ENCODE data around the gene ZNF69. TPM values are rescaled to one million over a fixed set of nuclear protein-coding genes. Genes with fewer than 3 reads are reported as not detected.
"Not testable (repeated sequence)": the region's sequence is repeated elsewhere in the genome, so short reads cannot be mapped to it uniquely, and the experiment has no call there.

The ZNF69 gene
- 4.0 TPM for polyA plus RNA-seq (2013, experiment 1 of 2; ENCODE audit: insufficient read length)
- polyA plus RNA-seq (2013, experiment 2 of 2; ENCODE audit: insufficient read length): 3.2 TPM

DNA sequence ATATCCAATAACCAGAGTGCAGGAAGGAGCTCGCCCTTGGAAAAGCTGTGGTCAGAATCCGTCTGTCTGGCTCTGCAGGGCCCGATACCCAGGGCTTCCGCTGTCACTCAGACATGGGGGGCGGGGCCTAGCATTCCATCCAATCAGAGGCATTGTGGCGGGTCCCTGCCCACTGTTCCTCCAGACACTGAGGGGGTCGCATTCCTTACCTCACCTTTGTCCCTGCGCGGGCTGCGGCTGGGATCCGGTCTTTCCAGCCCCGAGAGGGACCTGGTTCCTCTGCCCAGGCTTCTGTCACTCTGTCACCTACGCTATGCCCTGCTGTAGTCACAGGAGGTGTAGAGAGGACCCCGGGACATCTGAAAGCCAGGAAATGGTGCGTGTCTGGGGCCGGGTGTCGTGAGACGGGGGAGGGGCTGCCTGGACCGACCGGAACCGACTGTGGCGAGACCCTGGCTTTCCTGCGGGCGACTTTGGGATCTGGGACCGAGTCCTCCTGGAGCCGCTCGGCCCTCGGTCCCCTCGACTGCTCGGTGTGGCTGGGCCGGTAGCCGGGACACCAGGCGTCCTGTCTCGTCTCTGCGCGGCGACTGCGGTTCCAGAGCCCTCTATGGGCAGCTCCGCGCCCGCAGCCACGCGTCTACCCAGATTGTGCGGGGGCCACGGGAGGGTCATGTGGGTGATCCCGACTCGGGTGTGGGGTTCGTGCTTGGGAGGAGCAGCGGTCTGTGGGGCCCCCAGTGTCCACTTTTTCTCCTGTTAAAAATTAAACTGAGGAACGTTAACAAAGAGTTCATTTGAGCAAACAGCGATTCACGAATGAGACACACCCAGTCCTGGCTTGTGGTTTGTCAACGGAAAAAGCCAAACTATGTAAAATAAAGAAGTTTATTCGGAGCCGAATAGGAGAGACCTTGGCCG, at the start of gene ZNF69:
TSS of gene ZNF69 (plus strand) at position 172 of the 921 bp plus-strand sequence. CDS start at position 314, 142 bp downstream.
- peak; percentile 81 for DNase-seq

DNA sequence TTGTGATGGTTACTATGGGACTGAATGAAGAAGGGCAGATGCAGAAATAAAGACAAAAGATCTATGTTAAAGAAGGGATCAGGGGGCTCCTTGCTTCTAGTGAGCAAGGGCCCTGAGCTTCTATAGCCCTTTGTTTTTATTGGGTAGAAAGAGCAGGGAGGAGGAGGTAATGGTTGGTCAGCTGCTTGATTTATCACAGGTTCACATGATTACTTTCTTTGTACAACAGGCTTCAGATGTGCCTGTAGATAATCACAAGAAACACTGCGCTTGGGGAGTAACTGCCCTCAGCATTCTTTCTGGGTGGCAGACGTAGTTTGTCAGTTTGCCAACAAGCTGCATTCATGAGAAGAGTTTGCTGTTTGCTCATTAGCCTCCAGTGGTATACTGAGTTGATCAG, 43.9 kb upstream of the ZNF69 start:
- DNase-seq: no peak

DNA sequence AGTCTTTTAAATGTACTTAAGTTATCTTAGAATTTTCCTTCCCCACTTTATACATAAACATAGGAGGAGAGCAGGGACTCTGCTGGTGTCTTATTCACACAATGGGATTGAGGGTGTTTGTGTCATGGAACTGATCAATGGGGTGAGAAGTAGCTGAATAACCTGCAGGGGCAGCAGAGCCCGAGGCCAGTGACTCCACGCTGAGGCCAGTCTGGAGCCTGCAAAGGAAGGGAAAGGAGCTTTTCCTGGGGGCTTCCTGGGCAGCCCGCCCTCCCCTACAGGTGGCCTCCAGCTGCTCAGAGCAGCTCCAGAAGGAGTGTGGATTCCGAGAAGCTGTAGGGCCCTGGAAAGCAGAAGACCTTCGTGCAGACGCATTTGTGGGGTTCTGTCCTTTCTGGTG, 40.0 kb upstream of the ZNF69 start:
- DNase-seq: not testable (repeated sequence)

DNA sequence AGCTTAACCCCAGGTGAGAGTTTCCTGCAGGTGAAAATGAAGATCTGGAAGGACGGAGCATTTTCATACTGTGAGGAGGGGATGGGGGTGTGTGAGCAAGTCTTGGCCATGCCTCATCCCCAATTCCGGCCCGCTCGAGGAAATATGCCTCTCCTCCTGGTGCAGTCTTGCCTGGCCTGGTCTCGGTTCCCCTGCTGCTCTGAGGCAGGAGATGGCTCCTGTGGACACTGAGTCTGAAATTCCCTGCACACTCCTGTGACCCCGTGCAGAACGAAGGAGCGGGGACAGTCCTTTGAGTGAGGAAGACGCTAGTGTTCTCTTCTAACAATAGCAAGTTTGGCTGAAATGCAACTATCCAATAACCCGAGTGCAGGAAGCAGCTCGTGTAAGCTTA, 39.4 kb upstream of the ZNF69 start:
- no peak for DNase-seq

DNA sequence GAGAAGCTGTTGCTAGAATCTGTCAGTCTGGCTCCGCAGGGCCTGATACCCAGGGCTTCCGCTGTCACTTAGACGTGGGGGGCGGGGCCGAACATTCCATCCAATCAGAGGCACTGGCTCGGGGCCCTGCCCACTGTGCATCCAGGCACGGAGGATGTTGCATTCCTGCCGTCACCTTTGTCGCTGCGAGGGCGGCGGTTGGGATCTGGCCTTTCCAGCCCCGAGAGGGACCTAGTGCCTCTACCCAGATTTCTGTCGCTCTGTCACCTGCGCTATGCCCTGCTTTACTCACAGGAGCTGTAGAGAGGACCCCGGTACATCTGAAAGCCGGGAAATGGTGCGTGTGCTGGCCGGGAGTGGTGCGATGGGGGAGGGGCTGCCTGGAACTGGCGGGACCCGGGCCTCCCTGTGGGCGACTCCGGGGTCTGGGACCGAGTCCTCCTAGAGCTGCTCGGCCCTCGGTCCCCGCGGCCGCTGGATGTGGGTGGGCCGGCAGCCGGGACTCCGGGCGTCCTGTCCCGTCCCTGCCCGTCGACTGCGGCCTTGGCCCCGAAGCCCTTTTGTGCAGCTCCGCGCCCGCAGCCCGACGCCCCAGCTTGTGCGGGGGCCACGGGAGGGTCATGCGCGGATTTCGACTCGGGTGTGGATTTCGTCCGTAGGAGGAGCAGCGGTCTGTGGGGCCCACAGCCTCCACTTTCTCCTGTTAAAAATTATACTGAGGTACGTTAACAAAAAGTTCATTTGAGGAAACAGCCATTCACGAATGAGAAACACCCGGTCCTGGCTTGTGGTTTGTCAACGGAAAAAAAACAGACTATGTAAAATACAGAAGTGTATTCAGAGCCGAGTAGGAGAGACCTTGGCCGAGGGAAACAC, 38.8 kb upstream of the ZNF69 start, which contains the start of gene ZNF439:
TSS of gene ZNF439 (plus strand) at position 133 of the 876 bp plus-strand sequence. CDS start at position 275, 142 bp downstream.
- DNase-seq: peak; percentile 77

DNA sequence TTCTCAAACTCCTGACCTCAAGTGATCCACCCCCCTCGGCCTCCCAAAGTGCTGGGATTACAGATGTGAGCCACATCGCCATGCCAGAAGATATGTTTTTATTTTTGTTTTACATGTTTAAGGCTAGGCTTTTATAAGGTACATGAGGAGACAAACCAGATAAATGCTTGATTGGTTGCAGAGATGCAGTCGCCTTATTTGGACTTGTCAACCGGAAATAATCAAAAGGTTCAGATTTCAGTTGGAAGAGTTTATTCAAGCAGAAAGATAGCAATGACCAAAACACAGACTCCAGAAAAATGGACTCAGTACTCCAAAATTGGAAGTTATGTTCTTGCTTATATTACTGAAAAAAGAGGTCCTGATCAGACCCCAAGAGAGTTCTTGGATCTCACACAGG, 37.3 kb upstream of the ZNF69 start:
- DNase-seq: not testable (repeated sequence)

DNA sequence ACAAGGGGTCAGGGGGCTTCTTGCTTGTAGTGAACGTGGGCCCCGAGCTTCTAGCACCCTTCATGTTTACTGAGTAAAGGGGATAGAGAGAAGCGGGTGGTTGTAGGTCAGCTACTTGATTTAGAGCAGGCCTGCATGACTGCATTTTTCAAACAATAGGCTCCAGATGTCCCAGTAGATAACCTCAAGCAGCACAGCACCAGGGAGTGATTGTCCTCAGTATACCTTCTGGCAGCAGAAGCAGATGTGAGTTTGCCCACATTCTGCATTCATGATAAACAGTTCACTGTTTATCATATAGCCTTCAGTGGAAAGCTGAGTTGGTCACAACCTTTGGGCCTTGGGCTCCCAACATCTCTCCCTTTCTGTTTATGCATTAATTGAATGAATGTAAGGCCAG, 34.2 kb upstream of the ZNF69 start:
- DNase-seq: no peak

DNA sequence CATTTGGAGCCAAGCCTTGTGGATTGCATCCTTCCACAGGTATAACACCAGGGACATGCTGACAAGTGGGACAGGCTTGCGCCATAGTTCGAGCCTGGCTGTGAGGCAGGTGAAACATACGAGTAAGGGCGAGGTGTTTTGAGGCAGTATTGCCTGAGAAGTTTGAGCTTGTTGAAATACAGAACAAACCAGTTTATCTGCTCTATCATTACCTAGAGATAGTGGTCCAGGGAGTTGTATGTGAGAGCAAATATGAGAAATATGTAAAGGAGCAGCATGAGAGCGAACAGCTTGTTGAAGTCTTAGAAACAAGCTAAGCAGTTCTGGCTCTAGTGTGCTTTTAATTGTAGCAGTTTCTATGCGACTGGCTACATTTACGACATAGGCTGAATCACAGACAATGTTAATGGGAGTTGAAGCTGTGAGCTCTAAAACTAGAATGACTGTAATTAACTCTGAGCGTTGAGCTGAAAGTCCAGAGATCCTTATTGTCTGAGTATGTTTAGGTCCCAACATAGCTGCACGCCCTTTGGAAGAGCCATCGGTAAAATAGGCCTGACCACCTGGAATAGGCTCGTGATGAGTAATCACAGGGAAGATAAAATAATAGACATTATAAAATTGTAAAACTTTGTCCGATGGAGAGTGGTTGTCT, 30.9 kb upstream of the ZNF69 start:
- no peak for DNase-seq

DNA sequence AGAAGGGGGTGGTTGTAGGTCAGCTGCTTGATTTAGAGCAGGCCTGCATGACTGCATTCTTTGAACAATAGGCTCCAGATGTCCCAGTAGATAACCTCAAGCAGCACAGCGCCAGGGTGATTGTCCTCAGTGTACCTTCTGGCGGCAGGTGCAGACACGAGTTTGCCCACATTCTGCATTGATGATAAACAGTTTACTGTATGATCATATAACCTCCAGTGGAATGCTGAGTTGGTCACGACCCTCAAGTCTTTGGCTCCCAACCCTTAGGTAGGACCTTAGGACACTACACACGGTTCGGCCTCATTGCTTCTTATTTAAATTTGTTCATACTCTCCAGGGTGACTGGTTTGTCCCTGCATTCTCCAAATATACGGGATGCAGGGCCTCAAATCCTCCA, 26.9 kb upstream of the ZNF69 start:
- no peak for DNase-seq

DNA sequence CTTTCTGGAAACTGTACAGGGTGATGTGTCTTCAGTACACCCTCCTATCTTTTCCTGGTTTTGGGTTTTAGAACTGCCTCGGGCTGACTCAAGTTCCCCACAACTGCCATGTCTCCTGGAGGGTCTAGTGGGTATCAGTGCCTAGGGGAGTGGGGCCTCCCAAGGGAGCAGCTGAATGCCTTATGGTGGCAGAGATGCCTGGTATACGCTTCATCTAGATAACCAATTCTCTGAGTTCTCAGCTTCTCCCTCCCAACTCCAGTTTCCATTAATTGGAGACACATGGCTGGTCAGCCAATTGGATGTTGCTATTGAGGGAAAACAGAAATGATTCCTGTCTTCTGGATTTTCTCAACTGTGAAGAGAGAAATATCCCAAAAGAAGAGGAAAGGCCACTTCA, 26.3 kb upstream of the ZNF69 start:
- DNase-seq: no peak

DNA sequence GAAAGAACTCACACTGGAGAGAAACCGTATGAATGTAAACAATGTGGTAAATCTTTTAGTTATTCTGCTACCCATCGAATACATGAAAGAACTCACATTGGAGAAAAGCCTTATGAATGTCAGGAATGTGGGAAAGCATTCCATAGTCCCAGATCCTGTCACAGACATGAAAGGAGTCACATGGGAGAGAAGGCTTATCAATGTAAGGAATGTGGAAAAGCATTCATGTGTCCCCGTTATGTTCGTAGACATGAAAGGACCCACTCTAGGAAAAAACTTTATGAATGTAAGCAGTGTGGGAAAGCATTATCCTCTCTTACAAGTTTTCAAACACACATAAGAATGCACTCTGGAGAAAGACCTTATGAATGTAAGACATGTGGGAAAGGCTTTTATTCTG, 19.8 kb upstream of the ZNF69 start:
- not testable (repeated sequence) for DNase-seq

DNA sequence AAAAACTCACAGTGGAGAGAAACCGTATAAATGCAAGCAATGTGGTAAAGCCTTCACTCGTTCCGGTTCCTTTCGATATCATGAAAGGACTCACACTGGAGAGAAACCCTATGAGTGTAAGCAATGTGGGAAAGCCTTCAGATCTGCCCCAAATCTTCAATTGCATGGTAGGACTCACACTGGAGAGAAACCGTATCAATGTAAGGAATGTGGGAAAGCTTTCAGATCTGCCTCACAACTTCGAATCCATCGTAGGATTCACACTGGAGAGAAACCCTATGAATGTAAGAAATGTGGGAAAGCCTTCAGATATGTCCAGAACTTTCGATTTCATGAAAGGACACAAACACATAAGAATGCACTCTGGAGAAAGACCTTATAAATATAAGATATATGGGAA, 19.4 kb upstream of the ZNF69 start:
- no peak for DNase-seq

DNA sequence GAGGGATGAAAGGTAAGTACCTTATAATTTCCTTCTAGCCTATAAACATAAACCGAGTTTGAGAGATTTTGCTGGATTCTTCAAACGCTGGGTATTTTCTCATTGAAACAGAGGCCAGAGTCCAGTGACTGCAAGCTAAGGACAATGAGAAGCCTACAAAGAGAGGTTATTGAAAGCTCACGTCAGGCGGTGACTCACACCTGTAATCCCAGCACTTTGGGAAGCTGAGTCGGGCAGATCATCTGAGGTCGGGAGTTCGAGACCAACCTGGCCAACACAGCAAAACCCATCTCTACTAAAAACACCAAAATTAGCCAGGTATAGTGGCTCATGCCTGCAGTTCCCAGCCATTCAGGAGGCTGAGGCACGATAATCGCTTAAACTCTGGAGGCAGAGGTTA, 15.0 kb upstream of the ZNF69 start:
- no peak for DNase-seq

DNA sequence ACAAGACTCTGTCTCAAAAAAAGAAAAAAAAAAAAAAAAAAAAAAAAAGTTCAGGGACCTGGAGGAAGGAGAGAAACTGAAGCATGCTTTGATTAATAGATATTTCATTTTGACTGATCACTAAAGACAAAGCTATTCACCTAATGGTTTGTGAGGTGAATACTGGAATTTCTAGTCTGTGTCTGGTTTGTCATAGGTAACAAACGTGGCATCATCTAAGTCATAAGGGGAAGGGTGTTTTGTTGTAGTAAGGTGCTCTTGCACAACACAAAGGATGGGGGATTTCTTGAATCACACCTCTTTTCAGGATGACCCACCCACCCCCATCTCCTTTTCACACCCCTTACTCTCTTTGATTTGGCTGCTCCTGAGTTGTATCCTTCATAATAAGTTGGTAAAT, 13.8 kb upstream of the ZNF69 start:
- no peak for DNase-seq

DNA sequence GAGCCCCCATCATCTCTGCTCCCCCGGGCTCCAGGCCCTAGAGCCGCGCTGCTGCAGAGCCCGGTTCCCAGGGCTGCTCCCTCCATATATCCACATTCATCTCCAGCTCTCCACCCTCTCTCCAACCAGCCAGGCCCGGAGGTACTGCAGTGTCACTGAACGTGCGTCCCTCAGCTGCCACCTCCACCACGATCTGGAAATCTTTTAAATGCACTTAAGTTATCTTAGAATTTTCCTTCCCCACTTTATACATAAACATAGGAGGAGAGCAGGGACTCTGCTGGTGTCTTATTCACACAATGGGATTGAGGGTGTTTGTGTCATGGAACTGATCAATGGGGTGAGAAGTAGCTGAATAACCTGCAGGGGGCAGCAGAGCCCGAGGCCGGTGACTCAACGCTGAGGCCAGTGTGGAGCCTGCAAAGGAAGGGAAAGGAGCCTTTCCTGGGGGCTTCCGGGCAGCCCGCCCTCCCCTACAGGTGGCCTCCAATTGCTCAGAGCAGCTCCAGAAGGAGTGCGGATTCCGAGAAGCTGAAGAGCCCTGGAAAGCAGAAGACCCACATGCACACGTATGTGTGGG, 7.8 kb upstream of the ZNF69 start:
- not testable (repeated sequence) for DNase-seq

DNA sequence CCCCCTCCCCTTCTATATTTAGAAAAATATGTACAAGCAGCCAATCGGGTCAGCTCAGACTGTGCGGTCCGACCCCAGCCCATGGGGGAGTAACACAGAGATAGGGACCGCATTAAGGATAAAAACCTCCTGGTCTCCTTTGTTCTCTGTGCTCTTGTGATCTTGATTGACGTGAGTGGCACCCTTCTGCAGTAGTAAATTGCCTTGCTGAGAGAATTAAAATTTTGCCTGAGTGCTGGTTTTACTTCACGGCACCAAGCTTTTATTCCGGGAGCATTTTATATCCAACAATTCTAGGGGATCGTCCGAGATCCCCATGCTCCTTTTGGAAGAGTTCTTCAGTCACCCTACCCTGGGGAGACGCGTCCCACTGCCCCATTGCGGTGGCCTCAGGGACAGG, 7.0 kb upstream of the ZNF69 start:
- DNase-seq: no peak

DNA sequence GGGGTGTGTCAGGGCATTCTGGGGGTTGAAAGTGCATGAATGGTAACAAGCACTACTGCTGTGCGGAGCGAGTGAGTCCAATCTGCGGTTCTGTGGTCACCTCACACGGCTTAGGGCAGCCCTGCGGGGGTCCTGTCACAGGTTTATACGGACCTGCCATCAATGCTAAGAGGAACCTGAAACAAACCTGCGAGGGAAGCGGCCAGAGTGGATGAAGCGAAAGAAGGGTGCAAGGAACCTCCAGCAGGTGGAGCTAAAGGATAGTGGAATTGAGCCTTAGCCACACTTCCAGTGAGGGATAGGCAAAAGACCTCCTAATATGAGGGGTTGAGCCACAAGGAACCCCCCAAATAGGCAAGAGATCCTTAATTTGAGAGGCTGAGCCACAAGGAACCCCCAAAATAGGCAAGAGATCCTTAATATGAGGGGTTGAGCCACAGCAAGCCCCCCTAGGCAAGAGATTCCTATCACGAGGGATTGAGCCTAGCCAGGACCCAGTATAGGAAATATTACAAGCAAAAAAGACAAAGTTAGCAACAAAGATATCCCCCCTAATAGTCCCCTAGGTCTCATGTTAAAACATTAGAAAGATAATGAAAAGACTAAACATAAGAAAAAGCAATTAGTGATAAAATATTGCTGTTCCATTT, 6.3 kb upstream of the ZNF69 start:
- DNase-seq: peak; percentile 36

DNA sequence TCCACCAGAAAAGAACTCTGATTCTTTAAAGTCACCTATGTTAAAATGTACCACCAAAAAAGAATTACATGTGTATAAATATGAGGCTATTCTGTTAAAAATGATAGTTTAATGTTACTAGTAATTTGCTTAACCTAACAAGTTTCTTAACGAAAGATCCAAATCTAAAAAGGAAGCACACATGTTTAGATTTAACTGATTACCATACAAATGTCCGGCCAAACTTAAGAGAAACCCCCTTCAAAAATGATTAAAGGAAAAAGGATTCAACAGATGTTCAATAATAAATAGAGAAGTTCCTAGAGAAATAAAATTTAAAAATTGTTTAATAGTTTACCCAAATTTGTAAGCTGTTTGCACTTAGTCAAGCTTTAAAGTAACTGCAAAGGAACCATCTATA, 5.0 kb upstream of the ZNF69 start:
- DNase-seq: no peak

DNA sequence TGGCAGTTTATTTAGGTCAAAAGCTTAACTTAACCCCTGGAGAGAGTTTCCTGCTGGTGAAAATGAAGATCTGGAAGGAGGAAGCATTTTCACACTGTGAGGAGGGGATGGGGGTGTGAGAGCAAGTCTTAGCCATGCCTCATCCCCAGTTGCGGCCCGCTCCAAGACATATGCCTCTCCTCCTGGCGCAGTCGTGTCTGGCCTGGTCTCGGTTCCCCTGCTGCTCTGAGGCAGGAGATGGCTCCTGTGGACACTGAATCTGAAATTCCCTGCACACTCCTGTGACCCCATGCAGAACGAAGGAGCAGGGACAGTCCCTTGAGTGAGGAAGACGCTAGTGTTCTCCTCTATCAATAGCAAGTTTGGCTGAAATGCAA, 360 bp upstream of the ZNF69 start:
- DNase-seq: peak; percentile 25

DNA sequence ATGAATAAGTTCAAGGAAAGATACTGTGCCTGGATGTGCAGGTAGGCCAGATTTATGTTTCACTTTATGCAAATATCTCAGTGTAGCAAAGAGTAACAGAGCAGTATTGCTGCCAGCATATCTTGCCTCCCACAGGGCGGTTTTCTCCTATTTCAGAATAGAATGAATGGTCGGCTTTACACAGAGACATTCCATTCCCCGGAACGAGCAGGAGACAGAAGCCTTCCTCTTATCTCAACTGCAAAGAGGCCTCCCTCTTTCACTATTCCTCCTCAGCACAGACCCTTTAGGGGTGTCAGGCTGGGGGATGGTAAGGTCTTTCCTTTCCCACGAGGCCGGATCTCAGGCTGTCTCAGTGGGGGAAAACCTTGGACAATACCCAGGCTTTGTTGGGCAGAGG, 2.3 kb downstream of the ZNF69 start:
- DNase-seq: not testable (repeated sequence)

DNA sequence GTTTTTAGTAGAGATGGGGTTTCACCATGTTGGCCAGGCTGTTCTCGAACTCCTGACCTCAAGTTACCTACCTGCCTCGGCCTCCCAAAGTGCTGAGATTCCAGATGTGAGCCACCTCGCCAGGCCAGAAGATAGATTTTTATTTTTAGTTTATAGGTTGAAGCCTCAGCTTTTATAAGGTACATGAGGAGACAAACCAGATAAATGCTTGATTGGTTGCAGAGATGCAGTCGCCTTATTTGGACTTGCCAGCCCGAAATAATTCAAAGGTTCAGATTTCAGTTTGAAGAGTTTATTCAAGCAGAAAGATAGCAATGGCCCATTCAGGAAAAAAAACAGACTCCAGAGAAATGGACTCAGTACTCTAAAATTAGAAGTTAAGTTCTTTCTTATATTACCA, 3.1 kb downstream of the ZNF69 start:
- DNase-seq: no peak

DNA sequence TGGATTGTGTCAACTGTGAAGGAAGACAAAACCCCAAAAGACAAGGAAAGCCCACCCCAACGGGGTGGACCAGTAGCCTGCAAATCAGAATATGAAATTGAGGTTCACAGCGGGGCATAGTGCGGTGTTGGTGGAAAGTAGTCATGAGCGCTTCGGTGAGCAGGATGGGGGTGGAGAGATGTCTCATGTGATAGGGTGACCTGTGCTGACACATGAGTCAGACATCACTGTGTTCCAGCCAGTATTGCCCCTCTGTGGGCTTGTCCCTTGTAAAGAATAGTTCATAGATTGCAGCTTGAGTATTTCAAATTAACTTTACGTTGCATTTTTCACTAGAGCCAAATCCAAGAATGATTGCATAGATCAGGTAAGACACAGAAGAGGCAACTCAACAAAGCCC, 7.3 kb downstream of the ZNF69 start:
- no peak for DNase-seq

All from fibroblast of skin of abdomen (primary cell).